ENCODE measurements around the gene PLN. TPM values are rescaled to one million over a fixed set of nuclear protein-coding genes. Genes with fewer than 3 reads are reported as not detected.

Gene PLN
- total and polyA plus RNA-seq, 10 of the 15 experiments (the other 5 are each of a cell fraction or from before 2014, with no cell fraction given), result 0.16 to 0.44 TPM; not detected in 8

- TF ChIP-seq SUPT20H (IDR thresholded peaks at IDR 0.05; ENCODE audit: borderline replicate concordance, control insufficient read depth, low read depth, low read length), result no peak
- TF ChIP-seq SMARCA5 (IDR thresholded peaks at IDR 0.05), result no peak
- no peak for TF ChIP-seq STAT3 (IDR thresholded peaks at IDR 0.05; ENCODE audit: low read depth, low read length)
- no peak for TF ChIP-seq KAT2A (conservative IDR thresholded peaks at IDR 0.05; ENCODE audit: control insufficient read depth, low read depth, low read length)
- no peak for TF ChIP-seq YY1 (IDR thresholded peaks at IDR 0.05; ENCODE audit: low read depth, low read length)
- TF ChIP-seq, protein P1, sequence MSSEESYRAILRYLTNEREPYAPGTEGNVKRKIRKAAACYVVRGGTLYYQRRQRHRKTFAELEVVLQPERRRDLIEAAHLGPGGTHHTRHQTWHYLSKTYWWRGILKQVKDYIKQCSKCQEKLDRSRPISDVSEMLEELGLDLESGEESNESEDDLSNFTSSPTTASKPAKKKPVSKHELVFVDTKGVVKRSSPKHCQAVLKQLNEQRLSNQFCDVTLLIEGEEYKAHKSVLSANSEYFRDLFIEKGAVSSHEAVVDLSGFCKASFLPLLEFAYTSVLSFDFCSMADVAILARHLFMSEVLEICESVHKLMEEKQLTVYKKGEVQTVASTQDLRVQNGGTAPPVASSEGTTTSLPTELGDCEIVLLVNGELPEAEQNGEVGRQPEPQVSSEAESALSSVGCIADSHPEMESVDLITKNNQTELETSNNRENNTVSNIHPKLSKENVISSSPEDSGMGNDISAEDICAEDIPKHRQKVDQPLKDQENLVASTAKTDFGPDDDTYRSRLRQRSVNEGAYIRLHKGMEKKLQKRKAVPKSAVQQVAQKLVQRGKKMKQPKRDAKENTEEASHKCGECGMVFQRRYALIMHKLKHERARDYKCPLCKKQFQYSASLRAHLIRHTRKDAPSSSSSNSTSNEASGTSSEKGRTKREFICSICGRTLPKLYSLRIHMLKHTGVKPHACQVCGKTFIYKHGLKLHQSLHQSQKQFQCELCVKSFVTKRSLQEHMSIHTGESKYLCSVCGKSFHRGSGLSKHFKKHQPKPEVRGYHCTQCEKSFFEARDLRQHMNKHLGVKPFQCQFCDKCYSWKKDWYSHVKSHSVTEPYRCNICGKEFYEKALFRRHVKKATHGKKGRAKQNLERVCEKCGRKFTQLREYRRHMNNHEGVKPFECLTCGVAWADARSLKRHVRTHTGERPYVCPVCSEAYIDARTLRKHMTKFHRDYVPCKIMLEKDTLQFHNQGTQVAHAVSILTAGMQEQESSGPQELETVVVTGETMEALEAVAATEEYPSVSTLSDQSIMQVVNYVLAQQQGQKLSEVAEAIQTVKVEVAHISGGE (CRISPR knock-in tag; IDR thresholded peaks at IDR 0.05), result no peak
- TF ChIP-seq FOXM1 (IDR thresholded peaks at IDR 0.05; ENCODE audit: low read depth, low read length), result no peak
- TF ChIP-seq HCFC1 (IDR thresholded peaks at IDR 0.05; ENCODE audit: low read length), result no peak
- no peak for TF ChIP-seq CHD4 (IDR thresholded peaks at IDR 0.05)
- TF ChIP-seq HSF1 (IDR thresholded peaks at IDR 0.05; ENCODE audit: low read depth, low read length), result no peak
- TF ChIP-seq CHD2 (IDR thresholded peaks at IDR 0.05; ENCODE audit: borderline replicate concordance, low read depth, low read length), result no peak
- TF ChIP-seq CBFB (IDR thresholded peaks at IDR 0.05; ENCODE audit: low read depth), result no peak
- no peak for TF ChIP-seq USF1 (IDR thresholded peaks at IDR 0.05; ENCODE audit: borderline replicate concordance, extremely low read length, insufficient read depth, low read depth, low read length)
- TF ChIP-seq, protein P2, sequence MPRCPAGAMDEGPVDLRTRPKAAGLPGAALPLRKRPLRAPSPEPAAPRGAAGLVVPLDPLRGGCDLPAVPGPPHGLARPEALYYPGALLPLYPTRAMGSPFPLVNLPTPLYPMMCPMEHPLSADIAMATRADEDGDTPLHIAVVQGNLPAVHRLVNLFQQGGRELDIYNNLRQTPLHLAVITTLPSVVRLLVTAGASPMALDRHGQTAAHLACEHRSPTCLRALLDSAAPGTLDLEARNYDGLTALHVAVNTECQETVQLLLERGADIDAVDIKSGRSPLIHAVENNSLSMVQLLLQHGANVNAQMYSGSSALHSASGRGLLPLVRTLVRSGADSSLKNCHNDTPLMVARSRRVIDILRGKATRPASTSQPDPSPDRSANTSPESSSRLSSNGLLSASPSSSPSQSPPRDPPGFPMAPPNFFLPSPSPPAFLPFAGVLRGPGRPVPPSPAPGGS (IDR thresholded peaks at IDR 0.05; ENCODE audit: borderline replicate concordance, insufficient read depth, low read depth, low read length, poor library complexity, severe bottlenecking), result no peak
- TF ChIP-seq IRF3 (IDR thresholded peaks at IDR 0.05), result no peak
- no peak for TF ChIP-seq EED (IDR thresholded peaks at IDR 0.05; ENCODE audit: low read depth)
- TF ChIP-seq PRDM15 (CRISPR knock-in tag; IDR thresholded peaks at IDR 0.05), result no peak
These were observed 24.9 kb upstream of the PLN start (continued) for GRCh38 chr6:118523216-118523615.

Measured in GM12878 (cell line).